GM21381 (cell line): ENCODE results near the gene URB2.
"Not testable (repeated sequence)": the region's sequence is repeated elsewhere in the genome, so short reads cannot be mapped to it uniquely, and the experiment has no call there.

Source experiments
- ATAC-seq: cut with Tn5 transposase; IDR thresholded peaks from one replicate; pipeline ENCODE4 v1.9.1; 2021; ENCODE audit warnings: mild to moderate bottlenecking, moderate library complexity; ENCODE audit not compliant: unreplicated experiment

The URB2 gene

DNA sequence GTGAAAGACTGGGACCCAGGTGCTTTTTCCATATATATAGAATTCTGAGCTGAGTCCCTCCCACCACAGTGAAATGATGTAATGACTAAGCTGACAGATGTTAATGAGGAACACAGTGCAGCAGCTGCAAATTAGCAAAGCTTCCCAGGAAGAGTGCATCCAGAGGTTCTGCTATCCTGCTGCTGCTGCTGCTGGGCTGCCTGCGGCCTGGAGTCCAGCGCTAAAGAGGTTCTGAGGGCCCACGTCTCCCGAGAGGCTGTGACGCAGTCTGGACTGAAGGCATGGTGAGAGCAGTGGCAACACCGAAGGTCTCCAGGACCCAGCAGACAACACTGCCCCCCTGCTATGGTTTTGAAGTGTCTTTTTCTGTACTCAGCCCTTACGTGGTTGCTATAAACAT lies 63.9 kb downstream of the URB2 start:
- no peak for ATAC-seq

DNA sequence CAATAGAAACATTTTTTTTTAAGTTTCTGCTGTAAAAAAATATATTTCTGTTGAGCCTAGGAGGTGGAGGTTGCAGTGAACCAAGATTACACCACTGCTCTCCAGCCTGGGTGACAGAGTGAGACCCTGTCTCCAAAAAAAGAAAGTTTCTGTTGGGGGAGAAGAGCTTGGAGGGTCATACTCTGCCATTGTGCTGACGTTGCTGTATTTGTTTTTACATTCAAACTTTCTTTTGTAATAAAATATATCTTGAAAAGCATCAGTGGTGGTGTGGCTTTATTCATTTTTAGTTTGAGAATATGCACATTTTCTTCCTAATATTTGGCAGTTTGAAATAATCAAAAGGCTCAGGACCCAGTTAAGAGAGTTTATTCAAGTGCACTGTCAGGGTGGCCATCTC lies 64.6 kb downstream of the URB2 start:
- no peak for ATAC-seq

DNA sequence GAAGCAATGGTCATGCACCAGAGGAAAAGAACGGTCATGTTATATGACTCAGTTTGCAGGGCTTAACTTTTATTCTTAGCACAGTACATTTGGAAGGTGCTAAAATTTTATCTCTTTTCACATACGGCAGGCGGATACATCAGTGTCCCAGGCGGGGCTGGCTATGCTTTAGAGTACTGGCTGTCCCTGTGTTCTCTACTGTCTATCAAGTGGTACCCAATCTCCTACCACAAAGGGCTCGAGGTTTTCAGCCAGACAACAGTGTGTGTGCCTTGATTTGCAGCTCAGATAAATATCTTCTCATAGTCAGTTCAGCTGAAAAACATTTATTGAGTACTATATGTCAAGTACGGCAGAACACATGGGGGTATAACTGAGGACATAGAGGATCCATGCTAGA lies 65.3 kb downstream of the URB2 start:
- ATAC-seq = no peak

DNA sequence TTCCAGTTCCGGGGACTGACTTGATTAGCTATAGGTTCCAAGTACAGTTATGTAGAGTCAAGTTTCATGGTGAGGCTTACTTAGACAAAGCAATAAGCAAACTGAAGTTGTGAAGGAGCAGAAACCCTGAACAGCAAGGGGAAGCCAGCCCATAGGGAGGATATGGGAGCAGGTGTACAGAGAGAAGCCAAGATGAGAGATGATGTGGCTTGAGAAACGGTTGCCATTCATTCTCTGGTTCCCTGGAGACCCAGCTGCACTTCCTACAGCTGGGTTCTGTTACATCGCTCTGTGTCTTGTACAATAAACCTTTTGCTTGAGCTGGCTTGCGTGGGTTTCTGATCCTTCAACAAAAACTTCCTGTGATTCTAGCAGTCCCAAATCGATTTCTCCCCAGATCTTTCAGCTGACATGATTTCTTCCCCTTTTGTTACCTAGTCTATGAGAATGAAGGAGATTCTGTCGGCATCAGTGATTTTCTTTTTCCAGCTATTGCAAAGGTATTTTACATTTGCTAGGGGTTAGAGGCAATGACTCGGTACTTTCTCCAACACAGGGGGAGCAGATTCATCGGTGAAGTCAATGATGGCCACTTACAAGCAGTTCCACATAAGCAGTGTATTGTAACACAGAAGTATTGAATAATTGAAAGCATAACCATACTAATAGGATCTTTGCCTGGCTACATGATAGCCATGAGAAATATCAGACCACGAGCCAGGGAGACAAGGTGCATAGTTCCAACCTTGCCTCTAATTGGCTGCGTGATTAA lies 67.3 kb downstream of the URB2 start:
- no peak for ATAC-seq

DNA sequence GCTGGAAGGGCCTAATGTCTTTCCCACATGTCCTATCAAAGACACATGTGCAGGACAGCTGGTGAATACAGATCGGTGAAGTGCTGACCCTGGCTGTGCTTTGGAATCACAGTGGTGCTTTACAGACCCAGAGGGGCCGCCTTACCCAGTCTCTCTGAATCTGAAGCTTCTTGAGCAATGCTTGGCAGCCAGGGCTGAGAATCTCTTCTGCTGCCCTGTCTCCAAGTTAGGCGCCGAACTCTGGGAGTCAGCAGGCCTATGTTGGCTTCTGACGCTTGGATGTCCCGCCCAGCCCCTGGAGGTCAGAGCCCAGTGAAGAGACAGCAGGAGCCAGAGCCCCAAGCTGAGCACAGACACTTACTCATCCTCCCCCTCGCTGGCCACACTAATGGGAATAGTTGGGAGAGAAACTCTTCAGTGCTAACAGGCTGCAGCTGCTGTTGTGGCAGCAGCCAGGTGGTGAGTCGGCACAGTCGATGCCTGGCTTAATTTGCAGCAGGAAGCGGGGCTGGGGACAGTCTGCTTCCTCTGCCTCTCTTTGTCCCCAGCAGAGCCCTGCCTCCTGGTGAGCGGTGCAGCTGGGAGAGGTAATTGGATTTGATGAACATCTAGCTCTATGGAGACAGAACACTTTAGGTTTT lies 68.1 kb downstream of the URB2 start:
- no peak for ATAC-seq

DNA sequence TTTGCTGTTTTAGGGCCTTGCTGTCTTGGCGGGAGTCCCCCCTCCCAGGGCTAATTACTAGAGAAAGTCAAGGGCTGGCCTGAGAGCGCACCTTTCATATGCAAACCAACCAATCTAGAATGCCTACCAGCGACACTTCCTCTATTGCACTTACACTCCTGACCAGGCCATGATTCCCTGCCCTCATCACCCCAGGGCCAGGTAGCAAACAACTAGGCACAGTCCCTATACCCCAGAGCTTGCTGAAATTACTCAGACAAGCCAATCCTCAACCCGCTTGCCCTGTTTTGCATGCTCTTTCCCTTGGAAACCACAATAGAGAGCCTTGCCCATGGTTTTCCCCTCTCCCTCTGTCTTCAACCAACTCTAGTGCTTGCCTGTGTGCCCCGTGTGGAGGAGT lies 70.3 kb downstream of the URB2 start:
- no peak for ATAC-seq

DNA sequence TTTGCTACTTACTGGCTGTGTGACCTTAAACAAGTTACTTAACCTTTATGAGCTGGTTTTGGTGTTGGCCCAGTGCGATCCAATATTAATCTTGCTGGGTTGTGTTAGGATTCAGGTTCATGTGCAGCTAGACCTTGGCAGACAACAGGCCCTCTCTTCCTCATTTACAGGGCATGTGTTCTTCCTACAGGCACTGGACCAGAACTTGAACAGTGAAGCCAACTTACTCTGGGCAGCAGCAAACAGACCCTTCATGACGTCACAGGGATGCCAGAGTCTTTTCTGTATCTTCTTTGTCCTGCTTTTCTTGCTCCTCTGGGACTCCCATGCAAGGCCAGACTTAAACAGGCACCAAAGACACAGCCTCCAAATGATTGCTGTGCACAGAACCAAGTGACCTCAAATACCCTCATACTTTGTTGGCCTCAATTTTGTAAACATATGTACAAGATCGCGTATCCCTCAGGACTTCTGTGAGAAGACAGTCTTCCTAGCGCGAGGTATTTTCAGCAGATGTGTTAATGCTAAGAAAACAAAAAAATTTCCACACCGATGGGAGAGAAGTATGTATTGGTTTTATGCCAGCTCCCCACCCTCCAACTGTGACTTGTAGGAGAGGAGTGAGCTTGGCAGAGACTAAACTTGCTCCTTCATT lies 73.7 kb downstream of the URB2 start:
- no peak for ATAC-seq

DNA sequence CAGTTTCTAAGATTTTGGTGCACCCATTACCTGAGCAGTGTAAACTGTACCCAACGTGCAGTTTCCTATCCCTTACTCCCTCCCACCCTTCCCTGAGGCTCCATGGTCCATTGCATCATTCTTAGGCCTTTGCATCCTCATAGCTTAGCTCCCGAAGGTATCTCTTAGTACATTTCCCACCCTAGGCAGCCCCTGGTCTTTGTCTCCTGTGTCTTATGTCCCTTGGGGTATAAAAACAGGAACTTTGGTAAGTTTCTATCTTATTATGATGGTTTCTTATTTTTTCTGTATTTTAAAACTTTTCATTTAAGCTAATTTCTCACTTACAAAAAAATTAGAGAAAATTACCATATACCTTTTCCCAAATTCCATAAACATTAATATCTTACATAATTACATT lies 78.1 kb downstream of the URB2 start:
- no peak for ATAC-seq

DNA sequence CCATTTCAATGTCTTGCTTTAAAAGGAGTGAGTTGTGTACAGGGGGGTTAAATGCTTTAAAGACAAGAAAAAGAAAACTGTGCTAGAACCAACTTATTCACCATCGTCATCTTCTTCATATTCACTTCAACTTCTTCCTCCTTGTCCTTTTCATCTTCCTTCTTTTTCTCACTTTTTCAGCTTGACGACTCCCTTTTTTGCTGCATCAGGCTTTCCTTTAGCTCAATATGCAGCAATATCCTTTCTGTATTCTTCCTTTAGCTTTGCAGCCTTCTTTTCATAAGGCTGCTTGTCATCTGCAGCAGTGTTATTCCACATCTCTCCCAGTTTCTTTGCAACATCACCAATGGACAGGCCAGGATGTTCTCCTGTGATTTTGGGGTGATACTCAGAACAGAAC lies 79.1 kb downstream of the URB2 start:
- ATAC-seq = not testable (repeated sequence)

DNA sequence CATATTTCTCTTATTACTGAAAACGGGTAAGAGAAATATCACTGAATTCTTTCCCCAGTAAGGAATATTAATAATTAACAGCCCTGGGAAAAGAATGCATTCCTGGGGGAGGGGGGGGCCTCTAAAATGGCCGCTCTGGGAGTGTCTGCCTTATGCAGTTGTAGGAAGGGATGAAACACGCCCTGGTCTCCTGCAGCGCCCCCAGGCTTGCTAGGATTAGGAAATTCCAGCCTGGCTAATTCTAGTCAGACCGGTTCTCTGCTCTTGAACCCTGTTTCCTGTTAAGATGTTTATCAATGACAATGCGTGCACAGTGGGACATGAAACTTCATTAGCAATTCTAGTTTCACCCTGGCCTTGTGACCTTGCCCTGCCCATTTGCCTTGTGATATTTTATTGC lies 81.1 kb downstream of the URB2 start:
- not testable (repeated sequence) for ATAC-seq

DNA sequence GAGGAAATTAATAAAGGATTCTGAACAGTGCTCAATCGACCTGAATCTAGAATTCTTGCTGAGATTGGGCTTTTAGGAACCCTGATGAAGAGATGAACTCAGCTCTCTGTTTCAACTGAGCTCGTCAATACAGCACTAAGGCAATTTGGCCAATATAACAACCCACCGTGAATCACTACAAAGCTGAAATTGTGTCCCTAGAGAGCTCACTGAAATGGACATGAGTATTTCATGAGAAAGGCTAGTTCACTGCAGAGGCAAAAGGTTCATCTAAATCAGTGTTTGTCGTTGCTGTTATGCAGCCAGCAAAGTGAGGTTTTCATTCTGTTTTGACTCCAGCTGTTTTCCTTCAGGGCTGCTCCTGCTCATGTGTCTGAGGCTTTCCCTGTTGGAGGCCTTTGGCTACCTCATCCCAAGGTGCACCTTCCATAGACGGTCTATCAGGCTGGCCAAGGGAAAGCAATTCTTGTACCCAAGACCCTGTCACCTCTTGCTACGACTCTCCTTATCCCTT lies 83.5 kb downstream of the URB2 start:
- ATAC-seq = no peak
